Muscle of leg (tissue), 11 donors: ENCODE results near the gene RESF1. TPM values are rescaled to one million over a fixed set of nuclear protein-coding genes. Genes with fewer than 3 reads are reported as not detected.

ENCODE experiments used
- DNase-seq: peaks from one replicate; pipeline ENCODE4 v3.0.0; 2013
- H3K27ac ChIP-seq: one replicate; pipeline ENCODE4 v1.5.1; 2013; ENCODE audit warnings: mild to moderate bottlenecking, low read length, control low read depth
- H3K27me3 ChIP-seq: one replicate; pipeline ENCODE4 v1.6.1; 2013; ENCODE audit warnings: low read length; ENCODE audit not compliant: control insufficient read depth, insufficient read depth
- H3K36me3 ChIP-seq: one replicate; pipeline ENCODE4 v1.6.1; 2013; ENCODE audit warnings: low read length; ENCODE audit not compliant: control insufficient read depth, insufficient read depth
- H3K4me1 ChIP-seq: one replicate; pipeline ENCODE4 v1.6.1; 2013; ENCODE audit warnings: low read length; ENCODE audit not compliant: control insufficient read depth, insufficient read depth
- H3K4me3 ChIP-seq: one replicate; pipeline ENCODE4 v1.5.1; 2013; ENCODE audit warnings: low read length, control low read depth
- H3K9me3 ChIP-seq: replicated peaks from 2 replicates; pipeline ENCODE4 v1.6.1; 2013; ENCODE audit warnings: low read depth, low read length; ENCODE audit not compliant: control insufficient read depth
- WGBS: methylation state at CpG from one replicate; pipeline ENCODE4 v1.1.5; 2013; ENCODE audit warnings: missing lambda C conversion rate; ENCODE audit not compliant: insufficient coverage; 5-methylcytosine and 5-hydroxymethylcytosine counted together
- polyA plus RNA-seq, 8 donors: library from polyadenylated mRNA; unstranded; fragments of 120-200 nt; gene quantifications; one replicate each; pipeline versions ENCODE4 v1.2.1 to v1.2.3, GENCODE V29; 2013; ENCODE audit warnings: inconsistent platforms in 1 of 8, low replicate concordance in 1 of 8; ENCODE audit not compliant: insufficient read length in 8 of 8, insufficient read depth in 1 of 8
- total RNA-seq: library from RNA; stranded (reverse); fragments of 120-200 nt; gene quantifications from one replicate; pipeline ENCODE4 v1.2.4, GENCODE V29; 2013

Gene RESF1
- total and polyA plus RNA-seq, 9 donors: 21.2 to 28.5 (median 23.6) TPM

GRCh38 chr12:31958569-31959160 is 550 bp upstream of the RESF1 start:
- H3K4me1 ChIP-seq: peaks cover 8% of the 10 kb centered on the region

GRCh38 chr12:31959701-31960391 is 631 bp downstream of the RESF1 start:
- Histone ChIP-seq H3K4me3 (peak overlapping the region; percentile 70), H3K9me3 (no peaks in the 10 kb centered on the region), H3K27me3 (no peaks in the 10 kb centered on the region), H3K4me1 (peaks cover 8% of the 10 kb centered on the region), H3K27ac (peak overlapping the region; percentile 90), H3K36me3 (peaks cover 14% of the 10 kb centered on the region)
- 0% methylated on average over 24 of the region's 47 CpGs for WGBS
- peak; percentile 76 for DNase-seq

More at GRCh38 chr12:31958569-31959160, 550 bp upstream of the RESF1 start:
- Histone ChIP-seq H3K4me3 (peak overlapping the region; percentile 70), H3K9me3 (no peaks in the 10 kb centered on the region), H3K27ac (peak overlapping the region; percentile 90), H3K27me3 (no peaks in the 10 kb centered on the region), H3K36me3 (peaks cover 10% of the 10 kb centered on the region)
- no peak for DNase-seq
- 3% methylated on average over 5 of the region's 10 CpGs for WGBS

DNA sequence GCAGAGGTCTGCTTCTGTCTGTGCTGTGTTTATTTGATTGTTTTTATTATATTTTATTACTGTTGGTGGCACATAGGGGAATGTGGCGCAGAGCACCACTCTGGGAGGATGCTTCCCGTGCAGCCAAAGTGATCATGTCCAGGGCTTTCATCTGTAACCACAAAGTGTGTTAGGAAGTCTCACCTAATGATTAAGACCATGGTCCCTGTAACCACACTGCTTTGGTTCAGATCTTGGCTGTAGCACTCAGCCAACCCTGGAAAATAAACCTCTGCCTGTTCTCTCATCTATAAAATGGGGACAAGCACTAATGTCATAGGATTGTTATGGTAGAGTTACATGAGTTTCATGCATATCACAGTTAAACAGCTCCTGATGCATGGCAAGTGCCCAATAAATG is 1.9 kb downstream of the RESF1 start:
- Histone ChIP-seq H3K4me3 (peak overlapping the region; percentile 70), H3K9me3 (no peaks in the 10 kb centered on the region), H3K36me3 (peaks cover 23% of the 10 kb centered on the region), H3K4me1 (peaks cover 8% of the 10 kb centered on the region), H3K27me3 (no peaks in the 10 kb centered on the region), H3K27ac (no peak overlapping the region)
- peak; percentile 6 for DNase-seq
- WGBS: 44% methylated on average over 2 of the region's 2 CpGs

GRCh38 chr12:31962076-31962475 is 2.9 kb downstream of the RESF1 start:
- no peak overlapping the region for H3K27ac ChIP-seq
- H3K9me3 ChIP-seq: no peaks in the 10 kb centered on the region
- no peak overlapping the region for H3K4me3 ChIP-seq
- H3K36me3 ChIP-seq: peaks cover 26% of the 10 kb centered on the region
- no peak for DNase-seq
- no peaks in the 10 kb centered on the region for H3K27me3 ChIP-seq
- WGBS: no CpG with 5 or more reads among the region's 4 CpGs
- H3K4me1 ChIP-seq: peaks cover 16% of the 10 kb centered on the region

- peaks cover 13% of the 10 kb centered on the region for H3K4me1 ChIP-seq
- peaks cover 29% of the 10 kb centered on the region for H3K36me3 ChIP-seq
- no peak for DNase-seq
- no peaks in the 10 kb centered on the region for H3K27me3 ChIP-seq
- H3K9me3 ChIP-seq: peaks cover 4% of the 10 kb centered on the region
- H3K4me3 ChIP-seq: no peak overlapping the region
- H3K27ac ChIP-seq: no peak overlapping the region
- WGBS: no CpG with 5 or more reads among the region's 3 CpGs
These were observed 5.1 kb downstream of the RESF1 start for GRCh38 chr12:31964280-31964679.

DNA sequence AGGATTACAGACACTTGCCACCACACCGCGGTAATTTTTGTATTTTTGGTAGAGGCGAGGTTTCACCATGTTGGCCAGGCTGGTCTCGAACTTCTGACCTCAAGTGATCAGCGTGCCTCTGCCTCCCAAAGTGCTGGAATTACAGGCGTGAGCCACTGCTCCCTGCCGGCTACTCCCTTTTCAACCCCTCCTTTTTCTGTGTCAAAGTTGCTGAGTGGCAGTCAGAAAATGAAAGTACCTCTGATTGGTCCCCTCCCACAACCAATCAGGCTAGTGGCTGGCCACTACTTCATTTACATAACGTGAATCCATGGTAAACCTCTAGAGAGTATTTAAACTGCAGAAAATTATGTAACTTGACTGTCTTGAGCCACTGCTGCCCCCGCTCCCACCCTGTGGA is 5.9 kb downstream of the RESF1 start:
- Histone ChIP-seq H3K4me1 (peaks cover 13% of the 10 kb centered on the region), H3K4me3 (no peak overlapping the region), H3K27ac (no peak overlapping the region), H3K9me3 (peaks cover 4% of the 10 kb centered on the region), H3K36me3 (peaks cover 31% of the 10 kb centered on the region), H3K27me3 (no peaks in the 10 kb centered on the region)
- 100% methylated on average over 5 of the region's 9 CpGs for WGBS
- DNase-seq: no peak

DNA sequence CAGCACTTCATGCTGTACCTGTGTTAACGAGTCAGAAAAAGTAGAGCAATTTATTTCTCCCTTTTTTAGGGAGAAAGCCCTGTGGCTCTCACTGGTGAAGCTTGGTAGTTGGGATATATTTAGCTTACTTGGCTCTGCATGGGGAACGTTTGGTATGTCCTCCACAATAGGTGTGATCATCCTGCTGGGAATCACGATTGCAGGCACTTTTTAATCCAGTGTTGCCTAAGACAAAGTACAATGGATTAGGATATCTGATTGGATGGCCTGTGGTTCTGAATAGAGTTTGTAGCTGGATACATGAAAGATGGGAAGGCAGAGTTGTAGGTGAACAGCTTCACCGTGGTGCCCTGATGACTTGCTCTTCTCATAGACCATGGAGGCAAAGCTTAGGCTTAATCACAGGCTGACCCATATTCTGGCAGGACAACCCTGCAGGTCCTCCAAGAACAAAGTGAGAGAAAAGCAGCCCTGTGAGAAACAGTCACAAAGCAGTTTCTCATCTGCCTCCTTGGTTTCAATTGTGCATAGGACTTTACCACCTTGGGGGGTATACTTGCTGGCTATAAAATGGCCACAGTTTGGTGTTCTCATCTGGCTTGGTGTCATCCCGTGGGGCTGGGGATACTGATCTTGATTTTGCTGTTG is 7.5 kb downstream of the RESF1 start:
- H3K27ac ChIP-seq: no peak overlapping the region
- 73% methylated on average over 4 of the region's 5 CpGs for WGBS

GRCh38 chr12:31967539-31967938 is 8.3 kb downstream of the RESF1 start:
- no peaks in the 10 kb centered on the region for H3K27me3 ChIP-seq
- no CpG with 5 or more reads among the region's 7 CpGs for WGBS
- DNase-seq: no peak
- H3K36me3 ChIP-seq: peaks cover 34% of the 10 kb centered on the region
- H3K4me3 ChIP-seq: no peak overlapping the region
- no peak overlapping the region for H3K27ac ChIP-seq
- peaks cover 13% of the 10 kb centered on the region for H3K9me3 ChIP-seq
- peaks cover 8% of the 10 kb centered on the region for H3K4me1 ChIP-seq

More for the DNA sequence above, 7.5 kb downstream of the RESF1 start:
- no peak overlapping the region for H3K4me3 ChIP-seq
- peaks cover 6% of the 10 kb centered on the region for H3K9me3 ChIP-seq
- H3K27me3 ChIP-seq: no peaks in the 10 kb centered on the region
- peaks cover 8% of the 10 kb centered on the region for H3K4me1 ChIP-seq
- peaks cover 30% of the 10 kb centered on the region for H3K36me3 ChIP-seq
- no peak for DNase-seq

GRCh38 chr12:31970199-31970598 is 11.0 kb downstream of the RESF1 start:
- H3K4me3 ChIP-seq: no peak overlapping the region
- peaks cover 8% of the 10 kb centered on the region for H3K4me1 ChIP-seq
- H3K27me3 ChIP-seq: no peaks in the 10 kb centered on the region
- H3K27ac ChIP-seq: no peak overlapping the region
- H3K9me3 ChIP-seq: peaks cover 30% of the 10 kb centered on the region
- H3K36me3 ChIP-seq: peaks cover 47% of the 10 kb centered on the region
- no peak for DNase-seq

- H3K4me1 ChIP-seq: no peaks in the 10 kb centered on the region
- H3K4me3 ChIP-seq: no peak overlapping the region
- no peak overlapping the region for H3K27ac ChIP-seq
- H3K36me3 ChIP-seq: peaks cover 43% of the 10 kb centered on the region
- peaks cover 41% of the 10 kb centered on the region for H3K9me3 ChIP-seq
- H3K27me3 ChIP-seq: no peaks in the 10 kb centered on the region
- WGBS: 100% methylated on average over 1 of the region's 5 CpGs
- DNase-seq: no peak
These were observed 14.6 kb downstream of the RESF1 start for GRCh38 chr12:31973818-31974217.
